NCI-H1694 treated with DMSO at 0.1 percent for 48 hours (cell line): Measurements from ENCODE around the gene SERPINF2.
"Not testable (repeated sequence)": the region's sequence is repeated elsewhere in the genome, so short reads cannot be mapped to it uniquely, and the experiment has no call there.

Source experiments
- DNase-seq: peaks from one replicate; lab custom pipeline; 2025; lab: John Stamatoyannopoulos, UW

SERPINF2 gene

DNA sequence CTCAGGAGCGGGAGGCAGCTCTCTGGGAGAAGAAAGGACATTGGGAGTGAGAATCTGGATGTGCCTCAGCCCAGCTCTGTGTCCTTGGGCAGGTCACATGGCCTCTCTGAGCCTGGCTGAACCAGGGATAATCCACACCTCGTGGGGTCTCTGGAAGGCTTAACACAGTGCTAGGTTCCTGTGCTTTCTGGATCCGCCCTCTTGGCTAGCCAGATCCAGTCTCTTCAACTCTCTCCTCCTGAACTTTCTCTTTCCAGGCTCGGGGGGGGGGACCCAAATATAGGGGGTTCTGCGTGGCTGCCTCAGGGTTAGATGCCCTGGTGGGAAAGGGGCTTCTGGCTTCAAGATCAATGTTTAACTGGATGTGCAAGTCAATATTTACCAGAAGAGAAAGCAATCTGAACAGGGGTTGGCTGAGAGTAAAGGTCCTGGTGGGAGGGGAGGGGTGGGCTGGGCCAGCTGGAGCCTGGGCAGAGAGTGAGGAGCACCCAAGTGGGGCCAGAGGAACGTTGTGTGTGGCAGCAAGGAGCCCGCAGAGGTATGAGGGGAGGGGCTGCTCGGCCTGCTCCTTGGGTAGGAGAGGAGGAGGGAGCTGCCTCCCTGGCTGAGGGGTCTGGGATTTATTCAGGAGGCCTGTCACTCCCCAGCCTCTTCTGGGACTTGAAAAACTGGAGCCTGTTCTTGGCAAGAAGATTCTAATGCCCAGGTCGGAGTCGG, at the start of gene SERPINF2:
Gene SERPINF2 (plus strand): TSS at position 501 of the 717 bp plus-strand sequence. CDS start 2,125 bp downstream, outside the sequence.
- DNase-seq, result no peak

DNA sequence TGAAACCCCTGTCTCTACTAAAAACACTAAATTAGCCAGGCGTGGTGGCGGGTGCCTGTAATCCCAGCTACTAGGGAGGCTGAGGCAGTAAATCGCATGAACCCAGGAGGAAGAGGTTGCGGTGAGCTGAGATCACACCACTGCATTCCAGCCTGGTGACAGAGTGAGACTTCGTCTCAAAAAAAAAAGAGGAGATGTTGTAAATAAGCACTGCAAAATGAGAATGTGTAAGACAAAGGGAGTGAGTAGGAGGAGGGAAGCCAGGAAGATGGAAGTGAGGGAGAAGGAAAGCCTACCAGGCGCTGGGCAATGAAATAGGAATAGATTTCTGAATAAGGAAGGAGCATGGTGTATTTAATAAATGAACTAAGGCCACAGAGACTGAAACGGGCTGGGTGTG, 49.3 kb upstream of the SERPINF2 start:
- DNase-seq, result no peak

DNA sequence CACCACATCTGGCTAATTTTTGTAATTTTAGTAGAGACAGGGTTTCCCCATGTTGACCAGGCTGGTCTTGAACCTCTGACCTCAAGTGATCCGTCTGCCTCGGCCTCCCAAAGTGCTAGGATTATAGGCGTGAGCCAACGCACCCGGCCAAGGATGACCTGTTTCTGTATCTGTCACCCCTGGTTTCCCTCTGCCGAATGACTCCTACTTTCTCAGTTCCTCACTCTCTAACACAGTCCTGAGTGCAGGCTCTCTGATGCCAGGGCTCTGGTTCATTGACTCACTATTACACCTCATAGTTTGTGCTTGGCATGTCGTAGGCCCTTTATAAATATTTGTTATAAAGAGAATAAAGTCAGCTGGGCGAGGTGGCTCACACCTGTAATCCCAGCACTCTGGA, 47.3 kb upstream of the SERPINF2 start:
- no peak for DNase-seq

DNA sequence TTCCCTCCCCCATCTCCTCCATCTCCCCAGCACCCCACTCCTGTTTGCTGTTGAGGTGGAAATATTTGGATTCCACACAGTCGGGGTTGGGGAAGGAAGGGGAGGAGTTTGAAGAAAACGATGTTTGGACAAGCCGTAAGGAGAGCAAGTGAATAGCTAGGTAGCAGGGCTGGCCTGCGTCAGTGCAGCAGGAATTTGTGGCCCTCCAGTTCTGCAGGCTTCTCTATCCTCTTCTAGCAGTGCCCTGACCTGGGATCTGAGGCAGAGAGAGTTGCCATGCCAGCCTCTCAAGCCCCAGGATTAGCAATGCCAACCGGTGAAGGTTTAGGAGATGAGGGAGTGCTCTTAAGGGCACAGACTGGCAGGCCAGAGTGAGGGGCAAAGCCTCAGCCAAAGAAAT, 45.0 kb upstream of the SERPINF2 start:
- DNase-seq, result no peak

DNA sequence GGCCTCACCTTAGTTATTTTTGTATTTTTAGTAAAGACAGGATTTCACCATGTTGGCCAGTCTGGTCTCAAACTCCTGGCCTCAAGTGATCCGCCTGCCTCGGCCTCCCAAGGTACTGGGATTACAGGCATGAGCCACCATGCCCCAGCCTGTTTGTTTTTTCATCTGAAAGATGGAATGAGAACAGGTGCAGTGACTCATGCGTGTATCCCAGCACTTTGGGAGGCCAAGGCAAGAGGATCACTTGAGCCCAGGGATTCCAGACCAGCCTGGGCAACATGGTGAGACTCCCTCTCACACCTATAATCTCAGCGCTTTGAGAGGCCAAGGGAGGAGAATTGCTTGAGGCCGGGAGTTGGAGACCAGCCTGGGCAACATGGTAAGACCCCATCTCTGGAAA, 42.8 kb upstream of the SERPINF2 start:
- DNase-seq, result not testable (repeated sequence)

DNA sequence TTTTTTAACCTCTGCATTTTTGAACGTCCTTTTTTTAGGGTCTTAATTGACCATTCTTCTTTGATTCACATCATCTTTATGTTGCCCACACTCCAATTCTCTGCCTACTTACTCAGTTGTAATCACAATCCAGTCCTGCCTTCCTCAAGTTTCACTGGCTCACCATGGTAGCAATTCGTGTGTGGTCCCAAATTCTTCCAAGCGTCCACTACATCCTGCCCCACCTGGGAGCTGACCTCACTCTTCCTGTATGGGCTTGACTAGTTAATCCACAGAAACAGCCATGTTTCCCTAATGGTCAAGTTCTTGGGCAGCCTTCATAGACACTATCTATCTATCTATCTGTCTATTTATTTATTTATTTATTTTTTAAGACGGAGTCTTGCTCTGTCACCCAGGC, 39.6 kb upstream of the SERPINF2 start:
- DNase-seq, result no peak

DNA sequence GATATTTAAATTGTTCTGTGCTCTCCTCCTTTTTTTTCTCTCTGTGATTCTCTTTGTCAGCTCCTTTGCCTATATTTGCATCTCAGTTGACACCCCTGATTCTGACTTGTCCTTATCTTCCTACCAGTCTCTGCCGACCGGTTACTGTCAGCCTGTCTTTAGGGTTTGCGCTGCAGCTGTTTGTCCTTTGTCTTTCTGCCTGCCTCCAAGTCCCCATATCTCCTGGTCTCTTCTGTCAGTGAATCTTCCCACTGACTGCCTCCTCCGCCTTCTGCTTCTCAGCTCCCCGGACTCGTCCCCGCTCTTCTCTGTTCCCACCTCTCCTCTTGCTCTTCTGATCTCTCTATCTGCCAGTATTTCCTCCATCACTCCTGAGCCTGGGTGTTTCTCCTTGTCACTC, 37.7 kb upstream of the SERPINF2 start:
- no peak for DNase-seq

DNA sequence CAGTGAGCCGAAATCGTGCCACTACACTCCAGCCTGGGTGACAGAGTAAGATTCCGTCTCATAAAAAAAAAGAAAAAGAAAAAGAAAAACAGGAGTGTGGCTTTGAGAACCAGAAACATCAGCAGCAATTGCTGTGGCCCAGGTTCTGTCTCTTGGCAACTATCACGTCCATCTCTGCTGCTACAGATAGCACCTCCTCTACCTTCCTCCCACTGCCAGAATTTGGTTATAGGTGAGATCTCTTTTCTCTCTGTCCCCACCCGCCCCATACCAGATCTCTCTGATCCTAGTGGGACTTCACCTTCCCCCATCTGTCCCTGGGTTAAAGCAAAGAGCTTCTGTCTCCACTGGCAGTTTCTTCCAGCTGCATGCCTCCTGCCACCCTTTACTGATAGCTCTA, 35.6 kb upstream of the SERPINF2 start:
- DNase-seq, result no peak

DNA sequence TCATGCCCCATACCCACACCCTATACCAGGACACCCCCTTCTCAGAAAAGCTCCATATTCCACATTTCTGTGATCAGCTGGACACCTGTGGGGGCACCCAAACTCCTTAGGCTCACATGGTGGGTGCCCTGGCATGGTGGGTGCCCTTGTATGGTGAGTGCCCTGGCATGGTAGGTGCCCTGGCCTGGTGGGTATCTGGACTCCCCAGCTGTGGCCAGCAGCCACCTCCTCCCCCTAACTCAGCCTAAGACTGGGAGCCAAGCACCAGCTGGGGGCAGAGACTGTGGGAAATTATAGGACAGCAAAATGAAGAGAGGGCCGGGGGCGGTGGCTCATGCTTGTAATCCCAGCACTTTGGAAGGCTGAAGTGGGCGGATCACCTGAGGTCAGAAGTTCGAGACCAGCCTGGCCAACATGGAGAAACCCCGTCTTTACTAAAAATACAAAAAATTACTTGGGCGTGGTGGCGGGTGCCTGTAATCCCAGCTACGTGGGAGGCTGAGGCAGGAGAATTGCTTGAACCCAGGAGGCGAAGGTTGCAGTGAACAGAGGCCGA, 33.8 kb upstream of the SERPINF2 start:
- DNase-seq, result not testable (repeated sequence)

DNA sequence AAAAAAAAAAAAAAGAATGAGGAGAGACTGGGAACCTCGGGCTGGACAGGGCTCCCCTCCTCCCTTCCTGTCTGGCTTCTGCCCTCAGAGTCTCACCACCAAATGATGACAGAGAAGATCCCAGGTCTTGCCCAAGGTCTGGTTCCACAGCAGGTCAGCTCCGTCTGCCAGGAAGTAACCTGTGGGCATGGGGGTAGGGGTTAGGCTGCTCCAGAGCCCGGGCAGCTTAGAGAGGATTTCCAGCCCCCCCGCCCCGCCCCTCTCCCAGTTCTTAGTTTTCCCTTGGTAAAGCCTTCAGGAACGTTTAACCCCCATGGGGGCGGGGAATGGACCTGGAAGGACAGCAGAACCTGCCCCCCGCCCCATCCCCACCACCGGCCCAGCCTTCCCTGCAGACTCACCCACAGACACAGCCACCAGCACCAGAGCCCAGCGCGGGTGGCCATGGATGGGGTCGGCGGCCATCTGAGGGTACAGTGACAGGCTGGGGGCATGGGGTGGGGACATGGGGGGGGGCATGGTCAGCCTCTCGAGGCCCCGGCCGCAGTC, 33.2 kb upstream of the SERPINF2 start:
- no peak for DNase-seq

DNA sequence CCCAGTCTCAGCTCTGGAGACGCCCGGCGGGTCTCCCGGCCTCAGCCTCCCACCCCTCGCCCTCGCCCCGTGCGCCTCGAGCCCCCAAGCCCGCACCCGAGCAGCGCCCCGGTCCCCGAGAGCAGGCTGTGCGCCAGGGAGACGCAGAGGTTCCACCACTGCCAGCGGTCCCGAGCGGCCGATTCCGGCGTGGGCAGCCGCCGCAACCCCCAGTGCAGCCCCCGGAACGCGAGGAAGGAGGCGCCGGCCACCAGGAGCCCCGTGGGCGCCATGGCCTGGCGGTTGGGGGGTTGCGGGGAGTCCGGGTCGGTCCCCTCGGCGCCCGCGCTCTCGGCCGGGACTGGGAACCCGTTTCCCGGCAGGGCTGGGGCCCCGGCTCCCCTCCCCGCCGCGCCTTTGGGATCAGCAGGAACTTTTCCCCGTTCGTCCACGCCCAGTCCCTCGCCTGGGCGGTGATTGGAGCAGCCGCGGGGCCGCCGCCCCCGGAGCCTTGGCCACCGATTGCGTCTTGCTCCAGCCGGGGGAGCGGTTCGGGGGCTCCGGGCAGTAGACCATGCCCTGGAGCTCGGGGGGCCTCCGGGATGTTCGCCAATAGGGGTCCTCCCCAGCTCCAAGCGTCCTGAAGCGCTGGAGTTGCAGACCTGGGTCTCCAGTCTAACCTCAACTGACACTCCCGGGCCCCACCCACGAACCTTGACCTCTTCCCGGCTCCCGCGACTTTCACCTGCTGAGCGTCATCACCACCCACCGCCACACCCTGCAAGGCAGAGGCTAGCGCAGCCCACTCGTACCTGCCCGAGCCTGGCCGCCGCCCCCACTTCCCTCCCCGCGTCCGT, 32.5 kb upstream of the SERPINF2 start, which contains the start of gene TLCD2:
Gene TLCD2 (minus strand): TSS at position 407 of the 836 bp plus-strand sequence. CDS start 135 bp downstream, at position 272.
- DNase-seq, result no peak

DNA sequence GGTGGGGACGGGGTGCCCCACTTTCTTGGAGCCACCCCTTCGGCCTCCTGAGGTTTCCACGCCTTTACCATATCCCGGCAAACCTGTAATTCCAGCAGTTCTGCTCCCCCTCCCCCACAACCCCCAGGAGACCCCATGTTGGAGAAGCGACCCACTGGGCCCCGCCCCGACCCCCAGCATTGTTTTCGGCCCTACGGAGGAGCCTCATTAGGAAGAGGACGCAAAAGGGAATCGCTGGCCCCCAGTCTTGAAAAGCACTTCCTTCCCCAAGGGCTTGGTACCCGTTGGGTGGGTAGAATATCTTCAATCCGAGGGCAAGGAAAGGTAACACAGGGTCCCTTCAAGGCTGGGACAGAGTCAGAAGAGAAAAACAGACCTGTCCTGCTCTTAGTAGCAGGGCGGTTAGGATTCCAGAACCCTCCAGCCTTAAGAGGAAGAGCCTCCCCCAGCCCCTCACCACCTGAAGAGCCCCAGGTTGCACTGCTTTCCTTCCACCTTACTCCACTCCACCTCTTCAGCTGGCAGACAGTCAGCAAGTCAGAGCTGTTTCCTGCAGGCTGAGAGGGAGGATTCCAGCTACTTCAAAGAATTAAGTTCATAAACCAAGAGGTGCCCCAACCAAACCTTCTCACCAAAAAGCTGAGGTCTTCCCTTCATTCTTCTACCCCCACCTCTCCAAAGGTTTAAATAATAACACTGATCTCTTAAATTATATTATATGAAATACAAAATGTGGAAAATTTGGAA, 31.7 kb upstream of the SERPINF2 start:
- no peak for DNase-seq

DNA sequence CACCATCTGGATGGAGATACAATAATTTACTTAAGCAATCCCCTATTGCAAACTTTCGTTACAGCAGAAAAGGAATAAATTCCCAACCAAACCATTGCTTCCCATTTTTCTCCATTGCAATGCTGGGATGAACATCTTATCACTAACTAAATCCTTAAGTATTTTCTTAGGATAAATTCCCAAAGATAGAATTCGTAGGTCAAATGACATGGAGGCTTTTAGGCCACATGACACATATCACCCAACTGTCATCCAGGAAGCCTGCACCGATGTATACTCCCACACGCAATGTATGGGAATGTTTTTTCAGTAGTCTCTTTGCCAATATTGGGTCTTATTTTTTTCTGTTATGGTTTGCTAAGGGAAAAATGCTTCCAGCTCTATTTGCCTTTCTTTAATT, 30.9 kb upstream of the SERPINF2 start:
- DNase-seq, result no peak

DNA sequence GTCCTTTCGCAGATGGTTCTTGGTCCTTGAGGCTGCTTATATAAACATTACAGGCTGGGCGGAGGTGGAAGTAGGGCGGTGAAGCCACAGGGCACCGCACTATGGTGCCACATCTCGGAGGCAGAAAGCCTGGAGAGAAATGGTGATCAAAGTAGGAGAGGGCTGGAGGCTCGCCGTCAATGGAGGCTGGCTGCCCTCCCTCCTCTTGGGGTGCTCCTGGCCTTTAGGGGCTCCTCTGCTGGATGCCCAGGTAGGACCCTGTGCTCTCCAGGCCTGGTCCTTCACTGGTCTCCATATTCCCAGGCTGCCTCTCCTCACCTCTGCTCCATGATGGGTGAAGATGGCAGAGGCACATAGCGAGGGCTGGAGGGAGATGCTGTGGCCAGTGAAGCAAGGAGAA, 30.4 kb upstream of the SERPINF2 start:
- no peak for DNase-seq

DNA sequence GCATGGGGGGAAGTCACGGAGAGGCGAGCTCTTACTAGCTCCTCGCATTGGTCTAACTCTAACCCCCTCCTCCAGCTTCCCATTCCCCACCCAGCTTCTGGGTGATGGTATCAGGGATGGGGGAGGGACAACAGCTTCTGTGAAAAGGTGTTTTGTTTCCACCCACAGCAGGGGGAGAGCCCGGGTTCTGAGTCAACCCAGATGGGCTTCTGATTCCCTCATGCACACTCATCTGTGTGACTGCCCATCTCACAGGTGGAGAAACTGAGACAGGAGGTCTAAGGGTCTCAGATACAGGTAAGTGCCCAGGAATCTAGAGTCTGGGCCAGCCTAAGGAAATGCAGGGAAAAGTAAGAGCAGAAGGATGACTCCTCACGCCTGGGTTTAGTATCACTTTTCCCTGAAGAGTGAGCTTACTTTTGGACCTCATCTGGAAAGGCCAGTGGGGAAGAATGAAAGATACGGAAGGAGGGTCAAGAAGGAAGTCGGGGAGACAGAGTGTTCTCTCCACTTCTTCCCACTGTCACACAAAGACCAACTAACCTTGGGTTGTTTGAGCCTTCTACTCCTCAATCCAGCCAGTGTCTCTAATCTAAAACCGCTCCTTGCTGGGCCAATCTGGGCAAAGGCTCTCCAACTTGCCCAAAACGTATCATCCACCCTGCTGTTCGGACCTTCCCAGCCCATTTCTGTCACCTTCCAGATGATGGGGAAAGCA, 29.4 kb upstream of the SERPINF2 start:
- no peak for DNase-seq

DNA sequence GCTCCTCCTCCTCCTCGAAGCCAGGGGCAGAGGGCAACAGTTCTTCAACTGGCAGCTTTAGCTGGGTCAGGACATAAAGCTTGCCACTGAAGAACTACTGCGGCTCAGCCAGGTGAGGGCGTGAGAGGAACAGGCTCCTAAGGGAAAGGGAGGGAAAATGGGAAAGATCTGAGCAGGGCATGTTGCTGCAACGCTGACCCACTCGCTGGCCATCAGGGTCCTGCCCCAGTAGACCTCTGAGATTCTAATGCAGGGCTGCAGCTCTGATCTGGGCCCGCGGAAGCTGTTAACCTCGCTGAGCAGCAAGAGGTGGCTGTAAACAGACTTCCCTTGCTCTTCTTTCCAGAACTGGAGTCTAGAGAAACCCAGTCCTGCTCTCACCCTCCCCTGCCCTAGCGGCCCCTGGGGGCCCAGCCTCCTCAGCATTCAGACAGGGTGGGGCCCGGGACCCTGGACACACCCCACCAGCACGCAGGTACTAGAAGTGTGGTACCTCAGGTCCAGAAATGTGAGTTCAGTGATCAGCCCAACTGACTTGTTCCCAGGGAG, 28.7 kb upstream of the SERPINF2 start:
- peak; percentile 64 for DNase-seq

DNA sequence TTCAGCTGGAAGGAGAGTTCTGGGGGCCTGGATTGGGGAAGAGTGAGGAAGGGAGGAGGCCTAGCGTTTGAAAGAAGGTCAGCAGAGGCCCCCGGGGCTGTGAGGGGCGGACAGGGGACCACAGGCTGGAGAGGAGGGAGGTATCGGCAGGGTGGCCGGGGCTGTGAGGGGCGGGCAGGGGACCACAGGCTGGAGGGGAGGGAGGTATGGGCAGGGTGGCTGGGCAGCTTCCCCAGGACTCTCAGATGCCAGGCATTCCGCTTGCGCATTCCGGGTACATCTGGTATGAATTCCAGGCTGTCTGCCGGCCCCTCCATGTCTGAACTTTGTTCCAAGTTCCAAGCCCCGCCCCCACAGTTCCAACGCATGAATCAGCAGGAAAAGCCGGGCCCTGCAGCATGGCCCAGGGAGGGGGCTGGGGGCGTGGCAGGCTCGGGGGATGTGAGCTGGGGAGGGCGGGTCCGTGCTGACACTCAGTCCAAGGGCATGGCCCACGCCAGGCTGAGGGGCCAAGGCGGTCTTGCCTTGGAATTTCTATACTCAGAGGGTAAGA, 28.2 kb upstream of the SERPINF2 start:
- DNase-seq, result peak; percentile 13

DNA sequence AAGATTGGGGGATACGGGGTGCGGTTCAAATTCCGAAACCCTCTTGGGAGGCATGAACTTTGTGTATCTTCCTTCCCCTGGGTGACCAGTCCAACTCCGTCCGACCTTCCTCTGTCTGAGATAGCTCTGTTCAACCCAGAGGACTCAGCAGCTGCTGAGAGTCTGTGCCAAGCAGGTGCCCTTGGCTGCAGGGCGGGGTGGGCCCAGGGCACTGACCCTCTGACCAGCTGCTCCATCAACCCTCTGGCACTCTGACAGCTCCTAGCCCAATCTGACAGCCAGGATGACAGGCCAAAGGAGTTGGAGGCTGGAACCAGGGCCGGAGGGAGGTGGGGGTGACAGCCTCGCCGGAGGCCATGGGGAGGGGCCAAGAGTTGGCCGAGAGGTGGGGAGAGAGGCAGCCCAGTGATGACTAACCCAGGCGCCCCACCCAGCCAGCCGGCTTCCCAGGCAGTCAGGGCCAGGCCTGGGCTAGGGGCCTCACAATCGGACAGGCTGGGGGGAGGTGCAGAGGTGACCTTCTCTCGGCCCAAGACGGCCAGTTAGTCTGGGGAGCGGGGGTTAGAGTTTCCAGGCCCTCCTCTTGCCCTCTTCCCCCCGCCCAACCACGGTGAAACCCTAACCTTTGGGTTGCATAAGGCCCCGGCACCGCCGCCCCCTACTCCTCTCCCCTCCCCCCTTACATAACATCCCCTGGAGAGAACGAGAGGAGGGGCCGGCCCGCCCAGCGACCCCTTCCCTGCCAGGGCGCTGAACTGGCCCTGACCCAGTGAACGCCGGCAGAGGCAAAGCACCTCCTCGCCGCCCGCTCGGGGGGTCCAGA, 27.5 kb upstream of the SERPINF2 start:
- no peak for DNase-seq

DNA sequence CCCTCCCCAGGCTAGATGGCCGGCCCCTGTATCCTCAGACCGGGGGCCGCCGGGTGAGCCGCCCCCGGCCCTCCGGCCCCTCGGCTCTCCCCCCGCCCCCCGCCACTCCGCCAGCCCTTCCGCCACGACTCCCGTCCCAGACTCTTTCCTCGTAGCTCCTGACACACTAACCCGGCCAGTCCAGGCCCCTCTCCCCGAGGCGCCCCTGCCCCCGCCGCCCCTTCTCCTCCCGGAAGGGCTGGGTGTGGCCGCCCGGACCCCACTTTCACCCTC, 26.9 kb upstream of the SERPINF2 start:
- DNase-seq, result no peak
